HT1080 (cell line): ENCODE measurements around the gene CD79A. TPM values are rescaled to one million over a fixed set of nuclear protein-coding genes. Genes with fewer than 3 reads are reported as not detected.
"Not testable (repeated sequence)": the region's sequence is repeated elsewhere in the genome, so short reads cannot be mapped to it uniquely, and the experiment has no call there.

Source experiments
- DNase-seq: peaks from one replicate; pipeline ENCODE4 v3.0.0-alpha.2; 2015; ENCODE audit warnings: low read depth
- total RNA-seq: library from RNA; depleted of rRNA; stranded (reverse); fragments of >200 nt; shearing (Covaris generic); gene quantifications from 2 replicates; pipeline ENCODE4 v1.2.3, GENCODE V29; 2014

Gene CD79A
- total RNA-seq, 1 experiment from 2014 or later, result not detected

DNA sequence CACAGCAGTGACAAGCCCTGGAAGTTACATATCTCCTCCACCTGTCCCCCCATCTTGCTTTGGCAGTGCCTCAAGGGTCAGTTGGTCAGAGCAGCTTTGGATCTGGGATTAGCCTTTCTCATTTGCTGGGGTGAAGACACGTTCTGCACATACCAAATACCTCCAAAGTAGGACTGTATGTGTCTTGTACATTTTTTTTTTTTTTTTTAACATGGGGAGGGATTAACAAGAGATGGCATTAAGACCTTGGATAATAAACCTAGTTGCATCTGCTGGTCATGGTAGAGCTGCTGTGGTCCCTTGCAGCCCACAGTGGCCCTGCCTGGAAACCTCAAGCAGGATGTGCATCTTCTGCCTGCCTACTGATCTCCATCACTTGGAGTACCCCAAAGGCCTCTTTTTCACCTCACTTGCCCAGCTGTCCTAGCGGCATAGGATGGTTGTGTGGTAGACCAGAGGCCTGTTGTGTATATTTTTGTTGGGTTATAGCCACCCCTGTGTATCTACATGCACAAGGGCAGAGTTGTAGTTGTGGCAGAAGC lies 14.6 kb upstream of the CD79A start:
- DNase-seq, result no peak

DNA sequence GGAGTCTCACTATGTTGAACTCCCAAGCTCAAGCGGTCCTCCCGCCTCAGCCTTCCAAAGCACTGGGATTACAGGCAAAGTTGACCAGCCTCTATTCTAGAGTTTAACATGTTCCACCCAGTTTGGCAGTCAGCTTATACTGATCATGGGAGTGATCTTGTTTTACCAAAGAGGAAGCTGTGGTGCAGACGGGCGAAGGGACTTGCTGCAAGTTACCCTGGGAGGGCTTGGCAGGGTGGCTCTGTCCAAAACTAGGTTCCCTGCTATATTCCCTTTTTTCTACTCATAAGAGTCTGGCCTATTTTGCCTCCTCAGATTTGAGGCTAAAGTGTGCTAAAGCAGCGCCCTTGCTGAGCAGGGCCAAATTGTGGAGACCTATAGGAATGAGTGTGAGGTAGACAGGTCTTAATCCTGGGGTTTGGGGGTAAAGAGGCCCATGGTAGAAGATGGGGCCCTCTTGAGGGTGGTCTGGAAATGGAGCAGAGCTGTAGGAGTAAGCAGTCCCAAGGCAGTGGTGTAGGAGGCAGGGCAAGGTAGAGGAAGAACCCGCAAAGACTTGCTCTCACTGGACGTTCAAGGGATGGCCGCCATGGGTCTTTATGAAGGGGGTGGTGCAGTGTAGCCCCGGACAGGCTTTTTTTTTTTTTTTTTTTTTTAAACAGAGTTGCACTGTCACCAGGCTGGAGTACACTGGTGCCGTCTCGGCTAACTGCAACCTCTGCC lies 13.7 kb upstream of the CD79A start:
- DNase-seq, result no peak

DNA sequence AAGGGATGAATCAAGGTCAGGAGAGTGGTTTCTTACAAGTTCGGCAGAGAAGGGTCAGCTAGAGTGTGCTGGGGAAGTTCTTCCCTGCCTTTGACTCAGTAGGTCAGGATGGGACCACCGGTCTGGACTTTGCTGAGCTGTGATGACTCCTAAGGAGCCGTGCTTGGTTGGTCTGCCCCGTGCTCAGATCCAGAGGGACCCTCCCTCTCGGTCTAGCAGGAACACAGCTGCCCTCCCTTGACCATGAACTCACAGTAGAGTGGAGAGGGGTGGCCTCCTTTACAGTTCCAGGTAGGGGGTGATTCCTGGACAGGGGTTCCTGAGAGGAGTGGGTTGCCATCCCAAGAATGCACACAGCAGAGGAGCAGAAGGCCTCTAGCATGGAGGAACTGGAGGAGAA lies 12.7 kb upstream of the CD79A start:
- DNase-seq, result no peak

DNA sequence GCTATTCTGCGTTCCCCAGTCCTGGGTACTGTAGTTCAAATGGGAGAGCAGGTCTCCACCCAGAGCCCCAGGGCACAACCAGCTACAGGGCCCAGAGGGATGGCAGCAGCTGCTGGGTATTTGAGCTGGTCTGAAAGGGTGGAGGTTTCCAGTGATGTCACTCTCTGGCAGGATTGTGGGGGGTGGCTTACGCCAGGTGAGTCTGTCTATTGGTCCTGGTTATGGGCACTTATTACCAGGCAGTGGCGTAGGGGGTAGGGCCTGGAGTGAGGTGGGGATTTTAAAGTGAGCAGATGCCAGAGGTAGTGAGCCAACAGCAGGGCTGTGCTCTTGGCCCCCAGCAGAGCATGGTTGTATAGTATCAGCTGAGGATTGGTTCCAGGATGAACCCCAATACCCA lies 10.8 kb upstream of the CD79A start:
- no peak for DNase-seq

DNA sequence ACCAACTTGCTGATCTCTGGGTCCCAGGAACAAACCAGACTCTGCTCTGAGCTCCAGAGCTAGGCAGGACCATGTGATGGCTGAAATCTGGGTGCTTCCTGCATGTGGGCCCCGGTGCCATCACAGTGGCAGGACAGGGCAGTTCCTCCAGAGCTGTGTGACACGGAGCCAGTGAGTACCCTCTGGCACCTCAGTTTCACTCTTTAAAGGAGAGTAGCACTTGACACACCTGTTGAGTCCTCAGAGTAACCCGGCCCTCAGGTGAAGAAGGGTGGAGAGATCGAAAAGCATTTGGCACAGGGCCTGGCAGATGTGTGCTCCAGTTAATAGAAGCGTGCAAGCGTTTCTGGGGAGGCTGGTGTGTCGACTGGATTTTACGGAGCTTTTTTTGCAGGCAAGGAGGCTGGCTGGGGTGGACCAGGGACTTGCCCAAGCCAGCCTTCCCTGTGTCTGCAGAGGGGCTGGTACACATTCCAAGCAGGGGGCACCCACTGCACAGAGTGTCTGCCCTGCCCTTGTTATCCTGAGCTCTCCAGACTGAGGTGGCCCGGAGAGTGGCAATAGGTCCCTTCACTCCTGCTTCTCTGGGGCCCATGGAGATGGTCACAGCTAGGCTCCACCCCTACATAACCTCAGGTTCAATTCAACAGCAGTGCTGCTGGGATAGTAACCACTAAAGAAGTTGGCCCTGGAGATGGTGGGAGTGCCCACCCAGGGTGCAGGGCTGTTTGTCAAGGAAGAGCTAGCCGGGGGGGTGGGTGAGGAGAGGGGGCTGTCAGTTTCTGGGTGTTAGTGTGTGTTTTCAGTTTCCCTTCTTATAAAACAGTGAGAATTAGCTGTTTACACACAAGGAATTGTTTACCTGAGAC lies 8.7 kb upstream of the CD79A start:
- no peak for DNase-seq

DNA sequence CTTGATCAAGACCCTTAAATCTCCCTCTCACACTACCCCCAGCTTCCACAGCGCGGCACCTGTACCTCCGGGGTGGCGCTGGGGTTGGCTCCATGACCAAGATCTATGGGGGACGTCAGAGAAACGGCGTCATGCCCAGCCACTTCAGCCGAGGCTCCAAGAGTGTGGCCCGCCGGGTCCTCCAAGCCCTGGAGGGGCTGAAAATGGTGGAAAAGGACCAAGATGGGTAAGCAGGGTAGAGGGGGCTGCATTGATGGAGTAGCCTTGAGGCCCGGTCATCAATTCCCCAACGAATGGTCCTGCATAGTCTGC lies 8.1 kb upstream of the CD79A start:
- DNase-seq, result no peak

DNA sequence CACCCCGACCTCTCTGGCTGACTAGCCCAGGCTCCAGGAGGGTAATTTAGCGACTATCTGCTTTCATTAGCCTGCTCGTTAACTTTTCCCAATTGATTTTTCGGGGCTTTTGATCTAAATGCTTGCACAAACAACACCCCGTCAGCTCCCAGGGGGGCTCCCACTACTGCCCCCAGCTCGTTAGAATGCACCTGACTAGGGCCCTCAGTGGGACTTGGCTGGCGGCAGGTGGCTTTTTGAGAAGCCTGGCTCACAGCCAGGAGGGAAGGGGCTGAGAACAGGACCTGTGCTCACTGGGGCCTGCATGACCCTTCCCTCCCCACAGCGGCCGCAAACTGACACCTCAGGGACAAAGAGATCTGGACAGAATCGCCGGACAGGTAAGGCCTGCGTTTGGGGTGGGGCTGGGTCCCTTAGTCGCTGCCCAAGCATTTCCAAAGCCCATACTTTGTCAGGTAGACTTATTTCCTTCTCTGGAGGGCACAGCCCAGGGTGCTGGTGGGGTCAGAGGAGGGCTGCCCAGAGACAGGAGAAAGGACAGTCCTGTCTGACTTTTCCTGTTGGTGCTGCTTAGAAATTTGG lies 7.6 kb upstream of the CD79A start:
- DNase-seq, result no peak

DNA sequence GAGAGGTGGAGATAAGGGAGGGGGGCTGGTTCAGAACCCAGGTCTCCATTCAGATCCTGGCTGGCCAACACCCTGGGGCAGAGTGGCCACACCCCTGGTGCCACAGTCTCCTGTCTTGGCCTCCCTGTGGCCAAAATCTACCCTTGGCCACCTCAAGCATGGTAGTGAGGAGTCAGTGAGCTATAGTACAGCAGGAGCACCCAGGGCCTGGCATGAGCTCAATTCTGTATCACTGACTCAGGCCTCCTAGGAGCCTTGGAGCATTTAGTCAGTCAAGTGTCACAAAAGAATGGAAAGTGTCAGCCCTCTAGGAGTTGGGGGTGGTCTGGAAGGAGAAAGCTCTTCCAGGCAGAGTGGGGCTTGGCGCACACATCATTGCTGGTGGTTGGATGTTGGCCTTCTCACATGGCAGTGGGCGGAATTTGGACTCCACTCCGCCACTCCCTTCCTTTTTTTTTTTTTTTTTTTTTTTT lies 6.6 kb upstream of the CD79A start:
- DNase-seq, result peak; percentile 67

DNA sequence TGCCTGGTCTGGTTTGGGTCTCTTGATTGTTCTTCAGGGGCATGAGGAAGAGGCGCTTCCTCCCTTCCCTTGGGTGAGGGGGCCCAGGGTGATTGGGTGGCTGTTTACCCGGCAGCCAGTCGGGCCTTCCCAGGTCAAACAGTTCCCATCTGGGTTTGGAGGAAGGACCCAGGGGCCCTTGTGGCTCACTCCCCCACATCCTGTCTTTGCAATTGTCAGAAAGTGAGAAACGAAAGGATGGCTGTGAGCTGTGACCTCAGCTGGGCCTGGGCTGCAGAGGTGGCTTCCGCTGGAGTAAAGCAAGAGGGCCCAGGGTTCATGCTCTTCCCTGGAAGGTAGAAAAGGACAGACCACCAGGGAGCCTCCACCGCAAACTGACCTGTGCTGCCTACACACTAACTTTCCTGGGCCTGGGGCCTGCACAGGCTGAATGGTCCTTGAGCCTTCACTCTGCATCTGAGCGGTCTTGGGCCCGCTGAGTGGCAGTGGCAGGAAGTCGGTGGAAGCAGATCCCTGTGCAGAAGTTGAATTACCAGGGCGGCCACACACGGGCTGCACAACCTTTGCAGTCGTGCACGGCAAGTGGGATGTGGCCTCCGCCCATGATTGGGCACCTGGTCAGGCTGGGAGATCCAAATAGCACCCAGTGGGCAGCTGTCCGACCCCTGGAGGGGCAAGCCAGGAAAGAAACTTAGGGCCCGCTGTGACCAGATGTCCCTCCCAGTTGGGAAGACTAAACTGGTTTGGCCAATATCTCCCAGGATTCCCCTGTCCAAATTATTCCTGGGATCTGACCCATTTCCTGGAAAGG lies 5.3 kb upstream of the CD79A start:
- no peak for DNase-seq

DNA sequence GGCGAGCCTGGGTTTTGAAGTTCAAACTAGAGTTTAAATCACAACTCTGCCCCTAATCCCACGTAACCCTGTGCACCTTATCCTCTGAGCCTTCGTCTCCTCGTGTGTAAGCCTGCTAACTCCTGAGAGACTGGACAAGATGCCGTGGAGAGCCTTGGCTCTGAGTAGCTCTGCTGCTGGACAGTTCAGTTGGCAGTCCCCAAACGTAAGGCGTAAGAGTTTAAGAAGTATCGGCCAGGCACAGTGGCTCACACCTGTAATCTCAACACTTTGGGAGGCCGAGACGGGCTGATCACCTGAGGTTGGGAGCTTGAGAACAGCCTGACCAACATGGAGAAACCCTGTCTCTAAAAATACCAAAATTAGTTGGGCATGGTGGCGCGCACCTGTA lies 4.7 kb upstream of the CD79A start:
- DNase-seq, result no peak

DNA sequence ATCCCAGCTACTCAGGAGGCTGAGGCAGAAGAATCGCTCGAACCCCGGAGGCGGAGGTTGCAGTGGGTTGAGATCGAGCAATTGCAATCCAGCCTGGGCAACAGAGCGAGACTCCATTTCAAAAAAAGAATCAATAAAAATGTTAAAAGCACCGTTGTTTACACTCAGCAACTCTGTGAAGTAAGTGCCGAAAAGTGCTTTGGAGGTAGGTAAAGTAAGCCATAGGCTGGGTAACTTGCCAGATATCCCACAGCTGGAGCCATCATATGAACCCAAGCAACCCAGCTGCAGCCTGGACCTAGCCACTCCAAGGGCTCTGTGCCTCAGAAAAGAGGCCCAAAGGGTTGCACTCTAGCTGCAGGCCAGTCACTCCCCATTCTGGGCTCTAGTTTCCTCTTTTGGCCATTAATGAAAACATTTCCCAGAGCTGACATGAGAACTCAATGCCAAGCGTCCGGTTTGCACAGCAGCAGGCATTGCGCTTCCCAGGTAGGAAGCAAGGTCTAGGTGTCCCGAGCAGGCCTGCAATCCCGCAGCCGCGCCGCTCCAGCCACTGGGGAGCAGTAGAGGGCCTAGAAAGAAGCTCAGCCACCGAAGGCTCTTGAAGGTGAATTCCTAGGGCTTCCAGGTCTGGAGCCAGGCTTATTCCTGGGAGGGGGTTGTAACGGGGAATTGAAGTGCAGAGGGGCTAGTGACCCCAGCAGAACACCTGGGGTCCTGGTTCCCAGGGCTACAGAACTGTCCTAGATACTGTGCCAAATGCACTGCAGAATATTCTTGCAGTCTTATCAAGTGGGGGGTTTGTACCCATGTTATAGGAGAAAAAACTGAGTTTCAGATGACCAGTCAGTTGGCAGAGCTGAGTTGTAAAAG lies 4.1 kb upstream of the CD79A start:
- DNase-seq, result peak; percentile 82

DNA sequence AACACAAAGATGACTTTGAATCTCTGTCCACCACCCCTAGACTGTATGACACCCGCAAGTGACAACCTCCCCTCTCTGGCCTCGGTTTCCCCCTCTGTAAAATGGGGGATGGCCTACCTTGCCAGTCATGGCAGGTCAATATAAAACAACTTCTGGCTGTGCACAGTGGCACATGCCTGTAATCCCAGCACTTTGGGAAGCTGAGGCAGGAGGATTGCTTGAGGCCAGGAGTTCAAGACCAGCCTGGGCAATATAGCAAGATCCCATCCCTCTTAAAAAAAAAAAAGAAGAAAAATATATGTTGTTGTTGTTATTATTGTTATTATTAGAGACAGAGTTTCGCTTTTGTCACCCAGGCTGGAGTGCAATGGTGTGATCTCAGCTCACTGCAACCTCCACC lies 1.1 kb upstream of the CD79A start:
- DNase-seq, result not testable (repeated sequence)

DNA sequence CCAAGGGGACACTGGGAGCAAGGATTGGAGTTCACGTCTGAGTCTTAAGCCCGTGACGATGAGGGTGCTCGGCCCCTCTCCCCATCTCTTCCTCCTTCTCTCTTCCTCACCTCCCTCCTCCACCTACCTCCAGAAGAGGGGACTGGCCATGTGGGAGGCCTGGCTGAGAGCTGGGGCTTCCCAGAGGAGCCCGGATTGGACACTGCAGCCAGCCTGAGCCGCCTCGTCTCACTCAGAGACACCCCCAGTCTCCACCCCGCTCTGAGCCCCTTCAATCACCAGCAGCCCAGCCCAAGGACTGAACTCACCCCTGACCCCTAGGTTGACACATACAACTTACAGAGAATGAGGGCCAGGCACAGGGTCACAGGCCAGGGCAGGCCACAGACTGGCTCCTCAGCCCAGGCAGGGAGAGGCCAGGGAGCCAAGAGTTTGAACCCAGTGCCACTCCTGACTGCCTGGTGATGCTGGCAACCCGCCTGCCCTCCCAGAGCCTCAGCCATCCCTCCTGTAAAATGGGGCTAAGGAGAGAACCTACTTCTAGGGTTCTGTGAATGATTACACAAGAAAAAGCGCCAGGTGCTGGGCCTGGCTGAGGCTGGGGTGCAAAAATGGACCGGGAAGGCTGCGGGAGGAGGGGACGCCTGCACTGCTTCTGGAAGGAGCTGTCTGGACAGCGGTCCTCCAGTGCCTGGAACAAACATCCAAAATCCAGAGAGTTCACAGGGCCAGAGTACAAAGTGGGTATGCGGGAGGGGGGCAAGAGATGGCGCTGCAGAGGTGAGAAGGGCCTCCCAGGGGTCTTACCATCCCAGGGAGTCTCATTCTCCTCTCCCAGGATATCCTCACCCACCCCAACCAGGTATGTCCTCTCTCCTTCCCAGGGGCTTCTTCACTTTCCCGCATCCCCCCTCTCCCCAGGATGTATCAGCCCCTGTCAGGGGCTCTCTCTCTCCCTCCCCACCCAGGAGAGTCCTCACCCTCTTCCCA lies 1.1 kb downstream of the CD79A start:
- no peak for DNase-seq

DNA sequence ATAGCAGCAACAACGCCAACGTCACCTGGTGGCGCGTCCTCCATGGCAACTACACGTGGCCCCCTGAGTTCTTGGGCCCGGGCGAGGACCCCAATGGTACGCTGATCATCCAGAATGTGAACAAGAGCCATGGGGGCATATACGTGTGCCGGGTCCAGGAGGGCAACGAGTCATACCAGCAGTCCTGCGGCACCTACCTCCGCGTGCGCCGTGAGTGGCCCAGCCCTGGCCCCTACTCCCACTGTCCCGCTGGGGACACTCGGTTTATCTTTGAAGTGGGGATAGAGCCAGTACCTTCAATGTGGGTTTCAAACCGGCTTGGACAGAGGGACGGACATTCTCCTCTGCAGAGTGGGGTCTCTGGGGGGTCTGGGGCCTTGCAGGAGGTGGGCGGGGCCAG lies 2.0 kb downstream of the CD79A start:
- no peak for DNase-seq

DNA sequence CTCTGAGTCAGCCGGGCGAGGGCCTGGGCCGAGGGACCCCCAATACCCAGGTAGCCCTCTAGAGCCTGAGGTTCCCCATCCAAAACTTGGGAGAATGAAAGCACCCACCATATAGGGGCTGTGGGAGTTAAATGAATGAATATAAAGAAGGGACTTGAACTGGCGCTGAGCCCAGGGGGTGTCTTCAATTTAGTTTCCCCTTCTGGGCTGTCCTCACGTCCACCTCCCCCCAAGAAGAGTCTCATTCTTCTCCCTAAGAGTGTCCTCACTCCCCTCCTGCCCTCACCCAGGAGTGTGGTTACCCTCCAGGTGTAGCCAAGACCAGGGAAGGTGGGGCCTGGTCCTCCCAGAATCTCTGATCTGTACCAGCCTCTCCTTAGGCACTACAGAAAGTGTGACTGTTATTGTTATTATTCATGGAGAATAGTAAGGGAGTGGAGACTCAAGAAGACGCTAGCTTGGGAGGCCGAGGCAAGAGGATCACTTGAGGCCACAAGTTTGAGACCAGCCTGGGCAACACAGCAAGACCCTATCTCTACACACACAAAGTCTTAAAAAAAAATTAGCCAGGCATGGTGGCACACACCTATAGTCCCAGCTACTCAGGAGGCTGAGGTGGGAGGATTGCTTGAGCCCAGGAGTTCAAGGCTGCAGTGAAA lies 2.7 kb downstream of the CD79A start:
- no peak for DNase-seq

DNA sequence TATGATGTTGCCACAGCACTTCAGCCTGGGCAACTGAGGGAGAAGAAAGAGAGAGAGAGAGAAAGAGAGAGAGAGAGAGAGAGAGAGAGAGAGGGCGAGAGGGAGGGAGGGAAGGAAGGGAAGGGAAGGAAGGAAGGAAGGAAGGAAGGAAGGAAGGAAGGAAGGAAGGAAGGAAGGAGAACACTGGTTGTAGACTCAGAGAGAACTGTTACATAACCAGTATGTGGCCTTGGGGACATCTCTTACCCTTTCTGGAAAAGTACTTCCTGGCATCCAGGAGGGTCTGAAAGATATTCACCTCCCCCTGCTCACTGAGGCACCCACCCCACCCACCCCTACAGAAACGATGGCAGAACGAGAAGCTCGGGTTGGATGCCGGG lies 3.2 kb downstream of the CD79A start:
- DNase-seq, result no peak

DNA sequence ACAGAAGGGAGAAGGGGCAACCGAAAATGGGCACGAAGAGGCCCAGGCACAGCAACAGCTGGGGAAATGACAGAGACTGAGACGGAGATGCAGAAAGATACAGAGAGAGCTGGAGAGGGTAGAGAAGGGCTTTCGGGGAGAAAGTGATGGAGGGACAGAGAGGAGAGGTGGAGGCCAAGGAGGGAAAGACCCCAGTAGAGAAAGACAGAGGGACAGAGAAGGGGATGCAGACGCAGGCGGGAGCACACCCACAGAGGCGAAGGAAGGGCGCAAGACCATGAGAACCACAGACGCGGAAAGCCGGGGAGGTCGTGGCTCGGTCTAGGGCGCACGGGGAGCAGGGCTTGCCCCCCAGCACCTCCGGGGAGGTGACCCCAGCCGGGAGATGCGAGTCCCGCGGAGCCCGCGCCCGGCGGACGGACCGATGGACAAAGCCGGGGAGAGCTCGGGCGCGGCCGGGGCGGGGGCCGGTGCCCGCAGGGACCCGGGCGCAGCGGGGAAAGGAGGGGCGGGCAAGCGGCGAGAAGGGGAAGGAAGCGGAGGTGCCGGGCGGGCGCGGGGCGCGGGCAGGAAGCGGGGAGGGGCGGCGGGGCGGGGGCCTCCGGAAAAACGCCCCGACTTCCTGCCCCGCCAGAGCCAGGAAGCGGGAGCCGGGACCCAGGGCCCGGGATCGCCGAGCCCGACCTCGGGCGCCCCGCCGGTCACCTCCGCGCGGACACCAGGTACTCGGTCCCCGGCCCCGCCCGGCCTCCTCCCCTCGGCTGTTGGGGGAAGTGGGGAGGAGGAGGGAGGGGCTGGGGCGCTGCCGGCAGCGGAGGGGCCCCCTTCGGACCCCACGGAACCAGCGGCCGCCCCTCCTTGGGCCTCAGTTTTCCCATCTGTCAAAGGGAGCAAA lies 5.7 kb downstream of the CD79A start, which contains the start of gene ARHGEF1:
Gene ARHGEF1 (plus strand): TSS at position 617 of the 895 bp plus-strand sequence. CDS start 4,899 bp downstream, outside the sequence.
- DNase-seq, result no peak

DNA sequence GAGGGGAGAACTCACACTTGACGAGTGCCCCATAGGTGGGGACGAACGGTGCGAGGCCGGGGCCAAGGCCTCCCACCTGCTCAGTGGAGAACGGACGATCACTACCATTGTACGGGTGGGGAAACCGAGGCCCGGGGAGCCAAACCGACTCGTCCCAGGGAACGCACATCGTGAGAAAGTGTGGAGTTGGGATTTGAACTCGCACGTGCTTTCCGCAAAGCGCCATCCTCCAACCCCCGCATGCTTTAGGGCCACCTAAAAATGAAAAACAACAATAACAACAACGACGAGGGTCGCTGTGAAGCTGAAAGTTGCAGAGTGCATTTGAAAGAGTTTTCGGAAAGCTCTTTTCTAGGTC lies 6.4 kb downstream of the CD79A start:
- no peak for DNase-seq
